ENCODE measurements around the gene RPS18.
A peak's percentile ranks its signal among the peaks of the same experiment; 100 is the strongest.
"Not testable (repeated sequence)": the region's sequence is repeated elsewhere in the genome, so short reads cannot be mapped to it uniquely, and the experiment has no call there.

Gene RPS18

GRCh38 chr6:33273129-33273923 lies 1.5 kb downstream of the RPS18 start:
- DNase-seq: no peak

GRCh38 chr6:33273924-33274902 lies 2.3 kb downstream of the RPS18 start:
- DNase-seq: no peak

- not testable (repeated sequence) for DNase-seq
Observed at GRCh38 chr6:33275795-33276580, 4.1 kb downstream of the RPS18 start.

- DNase-seq: no peak
Observed at GRCh38 chr6:33276581-33276863, 4.6 kb downstream of the RPS18 start.

GRCh38 chr6:33276864-33277662 lies 5.2 kb downstream of the RPS18 start, which contains the start of gene B3GALT4:
TSS of gene B3GALT4 (plus strand) at chr6:33277123. CDS start at chr6:33277420, 297 bp downstream.
- peak; percentile 48 for DNase-seq

GRCh38 chr6:33277663-33278391 lies 6.0 kb downstream of the RPS18 start:
- no peak for DNase-seq

GRCh38 chr6:33278392-33278741 lies 6.5 kb downstream of the RPS18 start:
- no peak for DNase-seq

GRCh38 chr6:33278810-33279209 lies 6.9 kb downstream of the RPS18 start:
- DNase-seq: no peak

GRCh38 chr6:33279257-33279695 lies 7.4 kb downstream of the RPS18 start:
- no peak for DNase-seq

GRCh38 chr6:33279971-33280511 lies 8.2 kb downstream of the RPS18 start:
- no peak for DNase-seq

- no peak for DNase-seq
Observed at GRCh38 chr6:33280539-33280938, 8.7 kb downstream of the RPS18 start.

- DNase-seq: not testable (repeated sequence)
Observed at GRCh38 chr6:33285214-33285613, 13.3 kb downstream of the RPS18 start.

GRCh38 chr6:33286946-33287914 lies 15.4 kb downstream of the RPS18 start:
- DNase-seq: no peak

GRCh38 chr6:33288141-33288920 lies 16.5 kb downstream of the RPS18 start:
- no peak for DNase-seq

- DNase-seq: peak; percentile 68
Observed at GRCh38 chr6:33288921-33289783, 17.3 kb downstream of the RPS18 start, which contains the start of the genes PFDN6 and WDR46. TSS of gene PFDN6 (plus strand) at chr6:33289601. CDS start at chr6:33289857, 256 bp downstream. TSS of gene WDR46 (minus strand) at chr6:33289239. CDS start at chr6:33289170, 69 bp downstream.

GRCh38 chr6:33289784-33290315 lies 18.0 kb downstream of the RPS18 start:
- DNase-seq: no peak

GRCh38 chr6:33290459-33290858 lies 18.6 kb downstream of the RPS18 start:
- DNase-seq: no peak

Data from activated CD4-positive, alpha-beta T cell treated with anti-CD3 and anti-CD28 coated beads for 1 hour (primary cell).